ENCODE data around the gene TNNC2.
"Not testable (repeated sequence)": the region's sequence is repeated elsewhere in the genome, so short reads cannot be mapped to it uniquely, and the experiment has no call there.

TNNC2 gene

DNA sequence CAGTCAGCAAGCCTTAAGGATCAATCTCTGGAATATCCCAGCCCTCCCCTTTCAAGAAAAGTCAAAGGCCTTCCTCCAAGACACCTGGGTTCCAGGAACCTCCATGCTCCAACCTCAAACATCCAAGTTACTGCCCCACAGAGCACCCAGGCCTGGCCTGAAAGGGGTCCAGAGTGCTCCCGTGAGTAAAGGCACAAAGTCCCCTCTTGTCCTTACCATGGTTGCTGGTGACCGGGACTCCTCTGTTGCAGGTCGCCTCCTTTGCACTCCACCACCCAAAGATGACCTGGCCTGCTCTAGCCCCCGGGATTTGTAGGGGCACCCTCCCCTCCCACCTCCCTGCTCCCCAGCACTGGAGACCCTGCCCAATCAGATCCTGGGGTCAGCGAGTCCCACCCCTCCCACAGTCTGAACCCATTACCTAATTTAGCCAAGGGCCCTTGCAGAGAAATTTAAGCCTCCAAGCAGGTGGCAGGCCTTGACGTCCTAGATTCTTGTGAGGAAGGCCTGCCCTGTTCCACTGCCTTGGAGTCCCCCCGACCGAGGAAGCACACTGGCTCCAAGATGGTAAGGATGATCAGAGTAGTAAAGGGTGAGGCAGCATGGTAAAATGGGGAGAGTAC, at the start of gene TNNC2:
Gene TNNC2, minus strand, starts transcription at position 283 of the 623 bp plus-strand sequence. Its CDS starts 64 bp downstream, at position 219.
- no peak for DNase-seq

DNA sequence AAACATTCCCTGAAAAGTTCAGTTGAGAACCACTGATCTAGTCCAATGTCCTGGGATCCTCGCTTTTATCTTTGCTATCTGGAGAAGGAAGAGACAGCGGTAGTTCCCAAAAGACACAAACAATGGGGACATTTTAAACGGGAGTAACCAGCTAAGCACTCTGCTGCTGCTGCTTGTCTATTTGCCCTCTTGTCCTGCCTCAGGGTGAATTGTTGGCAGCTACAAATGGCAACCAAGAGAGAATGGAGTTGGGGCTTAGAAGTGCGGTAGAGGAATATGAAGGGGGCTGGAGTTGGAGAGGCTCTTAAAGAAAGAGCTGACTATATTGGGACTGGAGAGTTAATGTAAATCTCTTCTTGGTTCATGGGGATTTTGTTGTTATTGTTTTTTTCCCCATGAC, 47.5 kb upstream of the TNNC2 start:
- DNase-seq = no peak

DNA sequence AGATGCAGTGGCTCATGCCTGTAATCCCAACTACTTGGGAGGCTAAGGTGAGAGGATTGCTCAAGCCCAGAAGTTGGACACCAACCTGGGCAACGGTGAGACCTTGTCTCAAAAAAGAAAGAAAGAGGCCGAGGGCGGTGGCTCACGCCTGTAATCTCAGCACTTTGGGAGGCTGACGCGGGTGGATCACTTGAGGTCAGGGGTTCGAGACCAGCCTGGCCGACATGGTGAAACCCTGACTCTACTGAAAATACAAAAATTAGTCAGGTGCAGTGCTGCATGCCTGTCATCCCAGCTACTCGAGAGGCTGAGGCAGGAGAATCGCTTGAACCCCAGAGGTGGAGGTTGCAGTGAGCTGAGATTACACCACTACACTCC, 47.0 kb upstream of the TNNC2 start:
- not testable (repeated sequence) for DNase-seq

DNA sequence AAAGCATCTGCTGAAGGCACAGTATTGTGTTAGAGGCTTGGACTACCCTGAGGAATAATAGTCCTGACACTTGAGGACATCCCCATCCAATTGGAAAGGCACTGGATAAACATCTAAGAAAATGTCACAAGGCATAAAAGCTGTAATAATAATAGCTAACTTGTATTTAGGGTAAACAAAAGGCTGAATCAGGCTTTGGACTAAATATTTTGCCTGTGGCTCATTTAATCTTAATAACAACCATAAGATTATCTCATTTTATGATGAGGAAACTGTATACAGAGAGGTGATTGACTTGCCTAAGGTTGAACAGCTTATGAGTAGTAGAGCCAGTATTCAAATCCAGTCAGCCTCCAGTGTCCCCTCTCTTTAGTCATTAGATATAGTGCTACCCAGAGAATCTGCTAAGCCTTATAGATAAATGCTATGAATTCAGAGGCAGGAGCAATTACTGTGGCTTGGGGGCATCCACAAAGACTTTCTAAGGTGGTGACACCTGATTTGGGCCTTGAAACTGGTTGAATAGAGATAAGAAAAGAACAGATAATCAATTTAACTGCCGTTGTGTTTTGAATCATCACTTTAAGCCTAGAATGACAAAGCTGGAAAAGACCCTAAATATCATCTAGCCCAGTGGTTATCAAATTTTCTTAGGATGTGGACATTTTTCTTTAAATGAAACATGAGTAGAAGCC, 46.4 kb upstream of the TNNC2 start:
- DNase-seq = no peak

DNA sequence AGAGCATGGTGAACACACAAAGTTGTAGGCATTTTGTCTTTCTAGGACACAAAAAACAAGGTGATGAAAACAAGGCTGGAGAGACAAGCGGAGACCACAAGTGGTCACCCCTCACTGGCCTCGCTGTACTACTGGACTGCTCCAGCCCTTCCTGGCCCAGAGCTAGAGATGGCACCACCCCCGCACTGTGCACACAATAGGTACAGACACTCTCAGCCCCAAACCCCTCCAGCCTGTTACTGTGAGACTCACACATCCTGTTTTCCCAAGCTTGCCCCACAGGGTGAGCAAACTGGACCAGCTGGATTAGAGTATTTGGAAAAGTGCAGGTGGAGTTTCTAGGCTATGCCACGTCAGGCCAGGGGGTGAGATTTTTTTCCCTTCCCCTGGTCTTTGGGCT, 45.5 kb upstream of the TNNC2 start:
- no peak for DNase-seq

GRCh38 chr20:45867819-45868176, 40.7 kb upstream of the TNNC2 start:
- no peak for DNase-seq

GRCh38 chr20:45867136-45867818, 40.2 kb upstream of the TNNC2 start:
- DNase-seq = no peak

DNA sequence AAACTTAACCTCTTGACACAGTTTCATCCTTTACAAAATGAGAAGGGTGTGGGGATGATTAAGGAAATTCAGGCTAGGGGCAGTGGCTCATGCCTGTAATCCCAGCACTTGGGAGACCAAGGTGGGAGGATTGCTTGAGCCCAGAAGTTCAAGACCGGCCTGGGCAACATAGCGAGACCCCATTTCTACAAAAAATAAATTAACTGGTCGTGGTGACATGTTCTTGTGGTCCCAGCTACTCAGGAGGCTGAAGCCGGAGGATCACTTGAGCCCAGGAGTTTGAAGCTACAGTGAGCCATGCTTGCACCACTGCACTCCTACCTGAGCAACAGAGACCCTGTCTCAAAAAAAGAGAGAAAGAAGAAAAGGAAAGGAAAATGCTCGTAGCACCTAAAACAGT, 39.3 kb upstream of the TNNC2 start:
- no peak for DNase-seq

DNA sequence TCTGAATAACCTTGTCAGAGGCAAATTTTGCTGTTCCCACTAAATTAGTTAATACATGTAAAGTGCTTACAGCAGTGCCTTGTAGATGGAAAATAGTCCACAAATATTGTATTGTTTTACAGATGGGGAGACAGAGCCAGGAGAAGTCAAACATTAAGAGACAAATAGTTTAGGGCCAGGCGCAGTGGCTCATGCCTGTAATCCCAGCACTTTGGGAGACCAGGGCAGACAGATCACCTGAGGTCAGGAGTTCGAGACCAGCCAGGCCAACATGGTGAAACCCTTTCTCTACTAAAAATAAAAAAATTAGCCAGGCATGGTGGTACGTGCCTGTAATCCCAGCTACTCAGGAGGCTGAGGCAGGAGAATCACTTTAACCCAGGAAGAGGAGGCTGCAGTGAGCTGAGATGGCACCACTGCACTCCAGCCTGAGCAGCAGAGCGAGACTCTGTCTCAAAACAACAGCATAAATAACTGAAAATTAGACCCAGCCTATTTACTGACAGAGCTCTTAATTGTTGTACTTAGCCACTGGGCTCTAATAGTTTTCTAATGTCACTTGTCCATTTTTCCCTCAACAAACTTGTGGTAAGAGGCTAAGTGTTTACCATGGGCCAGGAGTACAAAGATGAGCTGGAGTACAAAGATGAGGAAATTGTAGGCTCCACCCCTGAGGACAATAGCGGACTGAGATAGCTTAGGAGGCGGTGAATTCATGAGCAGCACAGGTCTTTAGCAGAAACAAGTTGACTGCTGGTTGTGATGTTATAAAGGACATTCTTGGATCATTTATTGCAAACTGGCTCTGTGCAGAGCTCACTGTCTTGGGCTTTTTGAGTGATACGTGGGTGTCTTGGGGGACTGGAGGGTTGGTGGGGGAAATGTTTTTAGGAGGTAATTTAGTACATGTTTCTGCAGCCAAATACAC, 36.7 kb upstream of the TNNC2 start:
- DNase-seq = no peak

DNA sequence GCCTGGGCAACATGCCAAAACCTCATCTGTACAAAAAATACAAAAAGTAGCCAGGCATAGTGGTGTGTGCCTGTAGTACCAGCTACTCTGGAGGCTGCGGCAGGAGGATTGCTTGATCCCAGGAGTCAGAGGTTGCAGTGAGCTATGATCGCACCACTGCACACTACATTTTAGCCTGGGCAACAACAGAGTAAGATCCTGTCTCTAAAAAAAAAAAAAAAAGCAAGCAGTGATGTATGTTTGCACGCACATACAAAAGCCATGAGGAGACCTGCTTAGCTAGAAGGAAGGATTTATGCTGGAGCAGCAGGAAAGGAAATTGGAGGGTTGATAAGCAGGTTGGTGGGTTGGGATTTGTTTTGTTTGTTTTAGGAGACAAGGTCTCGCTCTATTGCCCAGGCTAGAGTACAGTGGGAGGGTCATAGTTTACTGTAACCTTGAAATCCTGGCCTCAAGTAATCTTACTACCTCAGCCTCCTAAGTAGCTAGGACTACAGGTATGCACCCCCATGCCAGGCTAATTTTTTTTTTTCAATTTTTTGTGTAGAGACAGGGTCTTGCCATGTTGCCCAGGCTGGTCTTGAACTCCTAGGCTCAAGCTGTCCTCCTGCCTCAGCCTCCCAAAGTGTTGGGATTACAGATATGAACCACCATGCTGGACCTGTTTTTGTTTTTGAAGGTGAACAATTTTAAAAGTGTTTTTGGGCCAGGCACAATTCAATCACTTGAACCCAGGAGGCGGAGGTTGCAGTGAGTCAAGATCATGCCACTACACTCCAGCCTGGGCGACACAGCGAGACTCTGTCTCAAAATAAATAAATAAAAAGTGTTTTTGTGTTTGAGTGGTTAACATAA, 34.3 kb upstream of the TNNC2 start:
- no peak for DNase-seq

DNA sequence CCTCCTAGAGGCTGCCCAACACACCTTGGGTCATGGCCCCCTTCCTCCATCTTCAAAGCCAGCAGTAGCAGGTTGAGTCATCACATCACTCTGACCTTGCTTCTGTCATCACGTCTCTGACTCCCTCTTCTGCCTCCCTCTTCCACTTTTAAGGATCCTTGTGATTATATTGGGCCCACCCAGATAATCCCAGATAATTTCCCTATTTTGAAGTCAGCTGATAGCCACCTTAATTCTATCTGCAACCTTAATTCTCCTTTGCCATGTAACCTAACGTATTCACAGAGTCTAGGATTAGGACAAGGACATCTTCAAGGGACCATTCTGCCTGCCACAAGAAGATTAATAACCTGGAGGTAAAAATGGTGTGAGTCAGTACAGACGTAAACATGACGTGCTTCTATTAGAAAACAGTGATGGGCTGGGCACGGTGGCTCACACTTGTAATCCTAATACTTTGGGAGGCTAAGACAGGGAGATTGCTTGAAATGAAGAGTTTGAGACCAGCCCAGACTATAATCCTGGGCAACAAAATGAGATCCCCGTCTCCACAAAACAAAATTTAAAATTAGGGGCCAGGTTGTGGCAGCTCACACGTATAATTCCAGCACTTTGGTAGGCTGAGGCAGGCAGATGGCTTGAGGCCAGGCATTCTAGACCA, 33.6 kb upstream of the TNNC2 start:
- no peak for DNase-seq

DNA sequence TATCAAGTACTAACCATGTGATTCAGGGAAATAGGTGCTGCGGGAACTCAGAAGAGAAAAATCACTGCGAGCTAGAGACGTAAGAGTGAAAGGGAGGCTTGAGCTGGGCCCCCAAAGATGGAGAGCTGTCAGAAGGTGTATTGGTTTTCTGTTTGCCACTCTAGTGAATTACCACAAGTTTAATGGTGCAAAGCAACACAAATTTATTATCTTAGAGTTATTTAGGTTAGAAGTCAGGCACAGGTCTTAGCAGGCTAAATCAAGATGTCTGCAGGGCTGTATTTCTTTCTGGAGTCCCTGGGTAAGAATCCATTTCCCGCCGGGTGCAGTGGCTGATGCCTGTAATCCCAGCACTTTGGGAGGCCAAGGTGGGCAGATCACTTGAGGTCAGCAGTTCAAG, 32.8 kb upstream of the TNNC2 start:
- no peak for DNase-seq

DNA sequence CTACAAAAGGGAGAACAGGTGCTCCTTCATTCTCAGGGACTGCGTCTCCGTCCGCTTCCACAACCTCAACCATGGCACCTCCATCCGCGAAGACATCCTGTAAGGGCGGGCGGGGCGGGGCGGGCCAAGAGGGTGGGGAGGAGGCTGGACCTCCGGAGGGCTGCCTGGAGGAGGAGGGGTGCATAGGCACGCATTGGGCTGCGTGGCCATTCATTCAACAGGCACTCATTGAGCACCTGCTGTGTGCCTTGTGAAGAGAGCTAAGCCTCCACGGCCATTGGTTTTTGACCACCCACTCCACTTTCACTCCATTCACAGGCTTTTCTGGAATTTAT, 30.7 kb upstream of the TNNC2 start:
- DNase-seq = no peak

- peak; percentile 74 to 95 for DNase-seq
Measured at GRCh38 chr20:45857114-45857881, 30.2 kb upstream of the TNNC2 start, which contains the start of the genes ACOT8 and ZSWIM3. Gene ACOT8, minus strand, starts transcription at chr20:45857392. Its CDS starts 77 bp downstream, at chr20:45857315. Gene ZSWIM3, plus strand, starts transcription at chr20:45857614. Its CDS starts 212 bp downstream, at chr20:45857826.

DNA sequence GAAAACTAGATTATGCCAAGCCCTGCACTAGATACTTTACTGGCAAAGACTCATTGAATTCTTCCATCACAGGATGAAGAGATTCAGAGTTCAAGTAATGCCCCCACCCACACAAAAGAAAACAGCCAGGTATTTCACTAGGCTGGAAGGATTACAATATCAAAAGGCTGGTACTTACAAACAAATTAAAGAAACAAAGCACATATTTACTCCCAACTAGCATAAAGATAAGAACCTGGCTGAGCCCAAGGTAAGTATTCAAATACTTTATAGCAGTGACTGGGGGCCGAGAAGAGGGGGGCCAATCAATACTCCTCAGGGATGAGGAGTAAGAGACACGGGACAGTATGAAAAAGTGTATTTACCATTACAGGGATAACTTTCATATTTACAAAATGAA, 26.4 kb upstream of the TNNC2 start:
- no peak for DNase-seq

DNA sequence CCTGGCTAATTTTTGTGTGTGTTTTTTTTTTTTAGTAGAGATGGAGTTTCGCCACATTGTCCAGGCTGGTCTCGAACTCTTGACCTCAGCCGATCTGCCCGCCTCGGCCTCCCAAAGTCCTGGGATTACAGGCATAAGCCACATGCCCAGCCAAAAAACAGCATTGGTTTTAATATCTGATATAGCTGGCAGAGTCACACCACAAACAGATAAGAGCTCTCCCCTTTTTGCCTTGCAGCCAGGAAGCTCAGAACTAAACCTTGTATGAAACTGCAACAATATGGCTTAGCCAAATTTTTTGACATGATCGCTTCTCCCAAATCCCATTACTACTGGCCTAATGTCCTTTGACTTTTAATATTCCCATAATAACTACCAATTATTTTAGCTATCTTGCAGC, 25.2 kb upstream of the TNNC2 start:
- no peak for DNase-seq

- no peak for DNase-seq
Measured at GRCh38 chr20:45851501-45851900, 24.4 kb upstream of the TNNC2 start.

DNA sequence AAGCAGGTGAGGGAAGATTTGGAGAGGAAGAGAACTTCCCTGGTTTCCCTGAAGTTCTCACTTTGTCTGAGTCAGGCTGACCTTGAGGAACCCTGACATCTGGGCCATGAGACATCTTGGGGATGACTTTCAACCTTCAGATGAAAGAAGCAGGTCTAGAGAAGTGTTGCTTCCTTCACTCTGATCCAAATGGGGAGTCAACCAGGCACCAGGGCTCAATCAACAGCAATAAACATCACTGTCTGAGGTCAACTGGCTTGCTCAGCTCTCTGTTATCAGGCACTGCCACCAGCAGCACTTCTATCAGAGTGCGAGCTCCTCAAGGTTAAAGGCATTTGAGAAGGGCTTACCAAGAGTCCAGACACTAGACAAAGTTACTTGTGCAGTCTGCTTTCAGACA, 23.8 kb upstream of the TNNC2 start:
- no peak for DNase-seq

- DNase-seq = no peak
Measured at GRCh38 chr20:45850238-45850637, 23.1 kb upstream of the TNNC2 start.

DNA sequence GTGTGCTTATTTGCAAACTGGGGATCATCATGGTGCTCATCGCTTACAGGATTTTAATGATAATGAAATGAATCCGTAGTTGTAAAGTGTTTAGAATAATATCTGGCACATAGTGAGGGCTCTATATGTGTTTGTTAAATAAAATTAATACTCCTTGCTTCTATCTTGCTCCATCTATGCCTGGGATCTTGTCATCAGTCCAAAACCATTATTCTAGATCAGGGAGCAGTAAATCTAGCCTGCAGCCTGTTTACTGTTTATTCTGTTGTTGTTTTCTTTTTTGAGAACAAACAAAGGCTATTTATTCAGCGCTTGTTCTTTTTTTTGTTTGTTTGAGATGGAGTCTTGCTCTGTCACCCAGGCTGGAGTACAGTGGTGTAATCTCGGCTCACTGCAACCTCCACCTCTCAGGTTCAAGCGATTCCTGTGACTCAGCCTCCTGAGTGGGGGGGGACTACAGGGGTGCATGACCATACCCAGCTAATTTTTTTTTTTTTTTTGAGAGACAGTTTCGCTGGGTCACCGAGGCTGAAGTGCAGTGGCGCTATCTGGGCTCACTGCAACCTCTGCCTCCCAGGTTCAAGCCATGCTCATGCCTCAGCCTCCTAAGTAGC, 22.0 kb upstream of the TNNC2 start:
- DNase-seq = no peak

All from stimulated activated CD4-positive, alpha-beta T cell treated with anti-CD3 and anti-CD28 coated beads, Interleukin-4, amount 100 ng/mL, for 4 hours (primary cell).